HG03060 (cell line): Measurements from ENCODE around the gene DDX46.
"Not testable (repeated sequence)": the region's sequence is repeated elsewhere in the genome, so short reads cannot be mapped to it uniquely, and the experiment has no call there.

ENCODE experiments used
- ATAC-seq: cut with Tn5 transposase; IDR thresholded peaks from one replicate; pipeline ENCODE4 v1.9.1; 2021; ENCODE audit warnings: low read depth, moderate number of reproducible peaks; ENCODE audit not compliant: unreplicated experiment

DDX46 gene

DNA sequence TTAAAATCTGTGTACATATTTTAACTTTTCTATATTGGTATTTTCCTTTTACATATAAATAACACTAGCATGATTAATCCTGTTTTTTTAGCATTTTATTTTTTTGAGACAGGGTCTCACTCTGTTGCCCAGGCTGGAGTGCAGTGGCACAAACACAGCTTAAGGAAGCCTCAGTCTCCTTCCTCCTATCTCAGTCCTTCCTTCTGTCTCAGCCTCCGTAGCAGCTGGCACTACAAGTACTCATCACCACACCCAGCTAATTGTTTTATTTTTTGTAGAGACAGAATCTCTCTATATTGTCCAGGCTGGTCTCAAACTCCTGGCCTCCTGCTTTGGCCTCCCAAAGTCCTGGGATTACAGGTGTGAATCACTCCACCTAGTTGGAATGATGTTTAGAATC, 85.7 kb downstream of the DDX46 start:
- no peak for ATAC-seq

DNA sequence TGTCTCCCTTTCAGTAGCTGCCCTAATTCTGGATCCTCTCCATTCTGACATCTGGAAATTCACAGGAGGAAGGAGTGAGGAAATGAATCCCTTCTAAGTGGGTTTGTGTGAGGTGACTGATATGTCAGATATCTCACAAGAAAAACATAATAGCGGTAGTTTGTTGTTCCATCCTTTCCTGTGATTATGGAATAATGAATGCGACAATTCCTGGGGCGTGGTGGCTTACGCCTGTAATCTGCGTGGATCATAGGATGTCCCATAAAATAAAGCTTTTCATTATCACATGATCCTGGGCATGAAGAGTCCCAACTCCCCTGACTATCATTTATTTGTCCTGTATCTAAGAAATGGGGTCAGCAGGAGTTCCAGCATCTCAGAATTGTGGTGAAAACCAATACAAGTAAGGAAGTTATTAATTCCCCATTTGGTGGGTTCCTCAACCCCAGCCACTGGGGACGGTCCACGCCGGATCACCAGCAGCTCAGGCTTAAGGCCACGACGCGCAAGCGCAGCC, 86.8 kb downstream of the DDX46 start:
- ATAC-seq = no peak

DNA sequence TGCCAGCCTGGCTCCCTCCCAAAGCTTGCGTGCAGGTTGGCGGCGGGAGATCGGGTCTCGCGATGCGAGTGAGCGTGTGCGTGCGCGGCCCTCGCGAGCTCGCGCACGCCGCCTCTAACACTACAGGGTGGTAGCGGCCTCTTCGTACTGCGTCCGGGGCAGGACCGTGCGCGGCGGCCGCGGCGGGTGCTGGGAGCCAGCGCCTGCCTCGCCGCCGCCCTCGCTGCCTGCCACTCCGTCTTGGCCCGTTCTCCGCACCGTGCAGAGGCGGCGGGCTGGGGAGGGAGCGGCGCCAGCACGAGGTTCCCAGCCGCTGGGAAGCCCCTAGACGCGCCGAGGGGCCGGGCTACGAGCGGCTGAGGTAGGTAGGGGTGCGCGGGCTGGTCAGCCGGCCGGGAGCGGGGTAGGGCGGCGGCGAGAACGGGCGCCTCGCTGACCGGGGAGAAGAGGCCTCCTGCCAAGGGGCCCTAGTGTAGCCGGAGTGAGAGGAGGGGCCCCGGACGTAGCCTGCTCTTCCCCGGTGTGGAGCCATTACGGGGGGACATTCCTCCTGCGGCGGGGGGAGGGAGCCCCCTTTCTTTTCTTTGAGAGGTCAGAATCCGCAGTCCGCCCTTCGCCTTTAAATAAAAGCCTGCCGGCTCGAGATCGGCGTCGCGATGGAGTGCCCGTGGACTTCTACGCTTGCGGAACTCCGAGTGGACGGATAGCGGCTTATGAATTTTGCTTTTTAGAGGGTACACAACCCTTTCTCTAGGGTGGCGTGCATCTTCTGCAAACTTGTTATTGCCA, 87.5 kb downstream of the DDX46 start, which contains the start of gene C5orf24:
Gene C5orf24 (plus strand): TSS at position 117 of the 789 bp plus-strand sequence. CDS start 8,933 bp downstream, outside the sequence.
- ATAC-seq = peak; percentile 75

DNA sequence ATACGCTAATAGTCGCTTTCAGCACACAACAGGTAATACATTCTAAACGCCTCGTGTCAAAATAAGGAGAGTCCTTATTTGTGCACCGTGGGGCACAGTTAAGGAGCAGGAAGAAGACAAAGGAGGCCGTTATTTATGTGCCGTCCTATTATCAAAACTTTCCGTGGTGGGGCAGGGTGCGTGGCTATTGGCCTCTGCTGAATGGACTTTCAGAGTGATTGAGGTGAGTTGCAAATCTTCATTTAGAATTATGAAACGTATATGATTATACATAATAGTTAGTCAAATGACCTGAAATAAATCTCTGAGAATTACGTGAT, 88.0 kb downstream of the DDX46 start:
- no peak for ATAC-seq

DNA sequence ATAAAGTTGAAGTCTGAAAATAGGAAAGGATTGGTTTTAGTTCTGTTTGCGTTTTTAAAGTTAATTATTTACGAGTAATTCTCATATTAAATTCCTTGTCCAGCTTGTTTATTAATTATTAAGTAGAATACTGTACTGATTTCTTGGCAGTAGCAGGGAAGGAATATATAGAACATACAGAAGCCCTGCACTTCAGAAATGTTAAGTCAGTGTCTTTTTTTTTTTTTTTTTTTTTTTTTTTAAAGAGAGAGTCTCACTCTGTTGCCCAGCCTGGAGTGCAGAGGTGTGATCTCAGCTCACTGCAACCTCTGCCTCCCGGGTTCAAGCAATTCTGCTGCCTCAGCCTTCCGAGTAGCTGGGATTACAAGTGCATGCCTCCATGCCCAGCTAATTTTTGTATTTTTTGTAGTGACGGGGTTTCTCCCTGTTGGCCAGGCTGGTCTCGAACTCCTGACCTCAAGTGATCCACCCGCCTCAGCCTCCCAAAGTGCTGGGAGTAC, 90.9 kb downstream of the DDX46 start:
- not testable (repeated sequence) for ATAC-seq

DNA sequence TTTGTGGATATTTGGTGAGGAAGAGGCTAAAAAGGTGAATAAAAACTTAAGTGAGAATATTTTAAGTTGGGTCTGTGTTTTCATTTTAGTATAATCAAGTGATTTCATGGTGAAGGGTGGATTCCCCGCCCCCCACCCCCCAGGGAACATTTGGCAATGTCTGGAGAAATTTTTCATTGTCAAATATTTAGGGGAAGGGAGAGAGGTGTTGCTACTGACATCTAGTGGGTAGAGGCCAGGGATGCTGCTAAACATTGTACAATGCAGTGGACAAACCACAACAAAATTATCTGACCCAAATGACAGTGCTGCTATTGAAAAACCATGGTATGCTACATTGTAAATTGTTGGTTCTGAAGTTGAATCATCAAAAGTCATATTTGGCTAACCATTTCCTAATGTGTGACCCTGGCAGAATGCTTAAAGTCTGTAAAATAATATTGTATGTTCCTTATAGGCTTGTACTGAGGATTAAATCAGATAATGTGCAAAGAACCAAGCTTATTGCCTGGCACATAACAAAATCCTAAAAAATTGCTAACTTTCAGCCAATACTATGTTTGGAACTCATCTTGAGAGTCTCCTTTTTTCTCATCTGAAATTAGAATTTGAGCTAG, 92.8 kb downstream of the DDX46 start:
- ATAC-seq = no peak

DNA sequence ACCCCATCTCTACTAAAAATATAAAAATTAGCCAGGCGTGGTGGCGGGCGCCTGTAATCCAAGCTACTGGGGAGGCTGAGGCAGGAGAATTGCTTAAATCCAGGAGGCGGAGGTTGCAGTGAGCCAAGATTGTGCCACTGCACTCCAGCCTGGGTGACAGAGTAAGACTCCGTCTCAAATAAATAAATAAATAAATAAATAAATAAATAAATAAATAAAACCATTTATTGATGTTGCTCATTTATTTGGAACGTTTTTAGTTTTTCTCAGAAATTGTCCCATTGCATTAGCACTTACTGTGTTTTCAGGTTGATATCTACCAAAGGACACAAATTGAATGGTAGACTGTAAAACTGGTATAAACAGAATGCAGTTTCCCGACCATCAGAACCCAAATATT, 97.9 kb downstream of the DDX46 start:
- not testable (repeated sequence) for ATAC-seq

DNA sequence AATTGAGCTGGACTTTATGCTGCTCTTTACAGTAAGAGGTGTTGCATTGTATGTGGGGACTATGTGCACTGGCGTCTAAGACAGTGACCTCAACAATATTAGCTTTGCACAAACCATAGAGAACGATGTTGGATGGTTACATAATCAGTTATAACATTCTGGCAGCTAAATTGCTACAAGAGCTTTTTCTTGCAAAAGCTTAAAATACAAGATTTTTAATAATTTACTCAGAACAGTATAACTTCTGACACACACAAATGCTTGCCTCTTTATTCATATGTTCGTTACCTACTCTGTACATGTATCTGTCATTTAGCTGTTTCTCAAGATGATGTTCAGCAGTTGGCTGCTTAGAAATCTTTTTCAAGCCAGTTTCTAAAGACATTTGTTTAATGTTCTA, 98.8 kb downstream of the DDX46 start:
- ATAC-seq = no peak

DNA sequence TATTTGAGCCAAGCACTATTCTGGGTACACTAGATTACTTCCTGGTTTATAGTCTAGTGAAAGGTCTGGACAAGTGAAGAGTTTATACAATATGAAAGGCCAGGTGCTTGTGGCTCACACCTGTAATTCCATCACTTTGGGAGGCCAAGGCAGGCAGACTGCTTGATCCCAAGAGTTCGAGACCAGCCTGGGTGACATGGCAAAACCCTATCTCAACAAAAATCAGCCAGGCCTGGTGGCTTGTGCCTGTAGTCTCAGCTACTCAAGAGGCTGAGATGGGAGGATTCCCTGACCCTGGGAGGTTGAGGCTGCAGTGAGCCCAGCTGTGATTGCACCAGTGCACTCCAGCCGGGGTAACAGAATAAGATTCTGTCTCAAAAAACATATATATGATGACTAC, 106.1 kb downstream of the DDX46 start:
- ATAC-seq = no peak

DNA sequence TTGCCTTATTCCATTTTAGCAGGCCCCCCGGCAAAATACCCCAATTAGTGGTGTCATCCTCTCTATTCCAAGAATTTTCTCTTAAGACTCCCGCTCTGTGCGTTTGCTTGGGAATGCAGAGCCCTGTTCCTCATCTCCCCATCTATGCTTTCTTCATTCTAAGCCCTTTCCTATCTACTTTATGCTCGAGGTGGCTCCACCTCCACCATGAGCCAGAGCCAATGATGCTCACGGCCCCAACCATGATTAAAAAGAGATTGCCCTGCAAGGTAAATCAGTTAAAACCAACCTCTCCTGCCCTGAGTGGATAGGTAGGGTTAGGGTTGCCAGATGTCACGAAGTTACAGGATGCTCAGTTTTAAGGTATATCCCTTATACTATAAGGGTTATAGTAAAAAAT, 114.9 kb downstream of the DDX46 start:
- no peak for ATAC-seq

DNA sequence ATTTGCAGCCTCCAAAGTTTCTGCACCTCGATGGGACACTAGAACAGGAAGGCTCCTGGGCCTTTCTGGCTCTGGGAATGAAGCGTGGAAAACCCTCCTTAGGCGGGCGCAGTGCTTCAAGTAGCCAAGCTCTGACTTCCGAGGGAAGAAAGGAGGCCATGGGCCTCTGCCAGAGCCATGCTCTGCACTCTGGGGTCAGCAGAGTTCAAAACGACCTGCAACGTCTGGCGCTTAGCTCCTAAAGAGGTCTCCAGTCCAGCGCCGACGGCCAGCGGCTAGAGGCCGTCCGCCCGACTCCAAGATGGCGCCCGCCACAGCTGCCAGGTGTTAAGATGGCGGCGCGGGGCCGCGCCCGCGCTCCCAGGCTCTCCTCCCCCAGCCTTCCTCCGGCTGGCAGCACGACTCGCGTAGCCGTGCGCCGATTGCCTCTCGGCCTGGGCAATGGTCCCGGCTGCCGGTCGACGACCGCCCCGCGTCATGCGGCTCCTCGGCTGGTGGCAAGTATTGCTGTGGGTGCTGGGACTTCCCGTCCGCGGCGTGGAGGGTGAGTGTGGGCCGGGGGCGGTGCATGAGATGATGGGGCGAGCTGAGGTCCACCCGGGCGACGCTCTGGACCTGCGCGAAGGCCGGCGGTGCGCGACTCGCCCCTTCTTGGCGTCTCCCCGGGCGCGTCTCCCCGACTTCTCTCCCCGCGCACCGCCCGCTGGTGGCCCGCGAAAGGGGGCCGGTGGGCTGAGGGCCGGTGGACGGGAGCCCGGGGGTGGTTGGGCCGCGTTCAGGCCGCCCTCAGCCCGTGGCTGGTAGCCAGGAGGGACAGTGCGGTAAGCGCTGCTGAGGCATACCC, 115.6 kb downstream of the DDX46 start, which contains the start of gene TXNDC15:
Gene TXNDC15 (plus strand): TSS at position 385 of the 844 bp plus-strand sequence. CDS start 57 bp downstream, at position 442.
- no peak for ATAC-seq

DNA sequence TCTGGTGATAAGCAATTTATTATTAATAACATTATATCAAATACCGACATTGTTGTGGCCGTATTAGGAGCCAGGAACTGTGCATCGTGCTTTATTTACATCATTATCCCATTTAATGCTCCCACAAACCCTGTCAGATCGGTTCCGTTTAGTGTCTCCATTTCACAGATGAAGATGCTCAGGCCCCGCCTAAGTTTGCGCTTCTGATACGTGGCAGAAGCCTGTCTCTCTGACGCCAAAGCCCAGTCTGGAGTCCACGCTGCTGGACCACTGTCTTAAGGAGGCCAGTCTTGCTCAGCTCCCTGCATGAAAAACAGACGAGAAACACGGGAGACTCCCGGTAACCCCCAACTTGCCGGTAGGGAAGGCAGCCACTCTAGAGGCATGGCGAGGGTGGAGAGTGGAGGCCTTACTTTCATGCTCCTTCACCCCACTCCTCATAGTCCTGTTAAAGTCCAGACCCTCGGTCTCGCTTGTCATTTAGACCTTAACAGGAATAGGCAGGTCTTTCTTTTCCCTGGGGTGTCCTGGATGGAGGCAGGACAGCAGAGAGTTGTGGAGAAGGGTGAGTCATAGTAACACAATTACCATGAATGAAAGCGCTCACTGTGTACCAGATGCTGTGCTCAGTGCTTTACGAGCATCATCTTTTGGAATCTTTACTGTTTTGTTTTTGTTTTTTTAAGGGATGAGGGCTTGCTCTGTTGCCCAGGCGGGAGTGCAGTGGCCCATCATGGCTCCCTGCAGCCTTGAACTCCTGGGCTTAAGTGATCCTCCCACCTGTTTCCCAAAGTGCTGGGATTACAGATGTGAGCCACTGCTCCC, 116.5 kb downstream of the DDX46 start:
- ATAC-seq = no peak

DNA sequence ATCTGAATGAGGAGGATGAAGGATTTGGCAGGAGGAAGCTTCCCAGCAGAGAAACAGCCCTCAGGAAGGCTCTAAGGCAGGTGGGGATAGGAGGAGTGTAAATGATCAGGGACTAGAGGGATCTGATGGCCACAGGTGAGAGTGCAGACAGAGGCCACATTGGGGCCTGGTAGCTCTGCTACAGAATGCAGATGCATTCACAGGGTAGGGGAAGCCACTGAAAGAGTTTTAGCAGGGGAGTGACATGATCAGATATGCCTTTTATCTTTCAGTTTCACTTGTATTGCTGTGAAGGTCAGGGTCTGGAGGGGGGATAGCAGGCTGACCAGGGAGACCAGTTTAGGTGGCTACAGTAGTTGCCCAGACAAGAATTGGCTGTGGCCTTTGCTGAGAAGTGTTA, 118.6 kb downstream of the DDX46 start:
- ATAC-seq = no peak

DNA sequence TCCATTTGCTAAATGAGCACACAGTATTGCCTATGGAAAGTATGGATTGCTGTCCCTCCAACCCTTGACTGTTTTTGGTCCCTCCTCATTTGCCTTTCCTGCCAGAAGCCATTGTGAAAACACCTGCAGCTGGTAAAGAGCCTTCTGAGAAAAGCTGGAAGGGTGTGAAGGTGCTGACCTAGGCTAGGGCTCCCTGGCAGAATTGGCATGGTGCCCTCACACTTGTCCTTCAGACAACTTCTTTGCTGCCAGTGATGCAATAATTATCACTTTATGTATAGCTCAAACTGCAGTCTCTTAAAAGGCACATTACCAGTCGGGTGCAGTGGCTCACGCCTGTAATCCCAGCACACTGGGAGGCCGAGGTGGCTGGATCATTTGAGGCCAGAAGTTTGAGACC, 119.8 kb downstream of the DDX46 start:
- no peak for ATAC-seq

DNA sequence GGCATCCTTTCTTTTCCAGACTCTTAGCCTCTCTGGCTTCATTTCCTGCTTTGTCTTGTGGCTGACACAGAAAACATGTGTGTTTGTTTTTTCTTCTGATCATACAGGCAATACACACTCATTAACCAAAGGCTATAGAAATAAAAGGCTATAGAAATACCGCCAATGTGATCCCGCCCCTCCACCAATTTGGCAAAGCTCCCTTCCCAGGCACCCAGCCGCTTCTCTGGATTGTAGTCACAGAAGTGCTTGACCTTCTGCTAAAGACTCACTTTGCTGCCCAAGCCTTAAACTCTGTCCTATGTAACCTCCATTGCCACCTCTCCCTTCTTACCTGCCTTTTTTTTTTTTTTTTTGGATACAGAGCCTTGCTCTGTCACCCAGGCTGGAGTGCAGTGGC, 120.9 kb downstream of the DDX46 start:
- no peak for ATAC-seq
